GM21576 (cell line): ENCODE measurements around the gene TTPAL.
"Not testable (repeated sequence)": the region's sequence is repeated elsewhere in the genome, so short reads cannot be mapped to it uniquely, and the experiment has no call there.

Experiments used
- ATAC-seq: cut with Tn5 transposase; IDR thresholded peaks from one replicate; pipeline ENCODE4 v1.9.1; 2021; ENCODE audit warnings: mild to moderate bottlenecking, moderate library complexity; ENCODE audit not compliant: unreplicated experiment

TTPAL gene

DNA sequence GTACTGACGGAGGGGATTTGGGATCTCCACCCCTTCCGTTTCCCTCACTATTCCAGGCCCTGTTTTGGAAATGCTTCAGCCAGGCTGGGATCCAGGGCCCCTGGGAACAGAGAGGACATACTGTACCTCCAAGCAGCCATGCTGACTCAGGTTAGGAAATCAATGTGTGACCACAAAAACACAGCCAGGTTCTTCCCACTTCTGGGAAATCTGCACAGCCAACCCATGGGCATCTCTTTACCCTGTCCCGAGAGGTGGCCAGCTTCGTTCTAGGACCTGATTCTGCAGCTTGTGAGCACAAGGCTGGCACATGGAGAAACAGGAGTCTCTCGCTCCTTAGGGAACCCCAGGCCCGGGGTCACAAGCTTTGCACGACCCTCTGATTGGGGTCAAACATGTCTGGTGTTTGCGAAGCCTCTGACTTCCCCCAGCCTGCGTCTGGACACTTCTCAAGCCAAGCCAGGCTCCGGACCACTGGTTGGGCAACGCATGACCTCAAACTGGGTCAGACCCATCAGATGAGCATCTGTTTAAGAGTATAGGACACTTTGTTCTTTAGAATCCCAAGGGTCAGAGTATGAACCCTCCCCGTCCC lies 8.3 kb upstream of the TTPAL start:
- no peak for ATAC-seq

DNA sequence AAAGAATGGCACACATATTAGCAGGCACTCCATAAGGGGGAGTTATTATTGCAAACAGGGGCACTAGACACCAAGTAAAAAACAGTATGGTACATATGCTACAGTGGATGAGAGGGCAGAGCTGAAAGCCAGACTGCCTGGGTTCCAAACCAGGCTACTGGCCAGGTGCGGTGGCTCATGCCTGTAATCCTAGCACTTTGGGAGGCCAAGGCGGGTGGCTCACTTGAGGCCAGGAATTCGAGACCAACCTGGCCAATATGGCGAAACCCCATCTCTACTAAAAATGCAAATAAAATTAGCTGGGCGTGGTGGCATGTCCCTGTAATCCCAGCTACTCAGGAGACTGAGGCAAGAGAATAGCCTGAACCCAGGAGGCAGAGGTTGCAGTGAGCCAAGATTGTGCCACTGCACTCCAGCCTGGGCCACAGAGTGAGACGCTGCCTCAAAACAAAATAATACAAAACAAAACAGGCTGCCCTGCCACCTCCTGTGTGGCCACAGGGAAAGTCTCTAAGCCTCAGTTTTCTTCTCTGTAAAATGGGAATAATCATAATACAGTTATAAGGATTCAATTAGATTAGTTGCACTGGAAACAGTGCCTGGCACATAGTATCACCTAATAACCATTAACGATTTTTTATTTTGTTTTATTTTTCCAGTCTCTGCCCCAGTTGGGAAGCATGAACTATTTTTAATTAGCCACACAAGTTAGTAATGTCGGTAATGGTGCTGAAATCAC lies 7.5 kb upstream of the TTPAL start:
- no peak for ATAC-seq

DNA sequence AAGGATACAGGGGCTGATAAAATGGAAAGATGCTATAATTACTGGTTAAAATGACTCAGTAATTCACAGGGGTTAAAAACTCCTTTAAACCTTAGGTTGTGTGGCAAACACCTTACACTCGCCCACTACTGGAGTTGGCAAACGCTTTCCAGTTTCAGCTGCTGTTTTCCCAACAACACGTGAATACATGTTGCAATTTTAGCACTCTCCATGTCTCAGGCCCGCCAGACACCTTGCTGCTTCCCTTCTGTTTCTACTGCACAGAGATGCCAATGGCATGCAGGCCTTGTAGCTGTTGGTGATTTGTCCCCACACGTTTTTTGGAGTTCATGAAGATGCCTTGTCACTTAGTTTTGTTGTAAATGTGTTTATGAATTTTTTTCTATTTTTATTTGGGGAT lies 5.3 kb upstream of the TTPAL start:
- no peak for ATAC-seq

DNA sequence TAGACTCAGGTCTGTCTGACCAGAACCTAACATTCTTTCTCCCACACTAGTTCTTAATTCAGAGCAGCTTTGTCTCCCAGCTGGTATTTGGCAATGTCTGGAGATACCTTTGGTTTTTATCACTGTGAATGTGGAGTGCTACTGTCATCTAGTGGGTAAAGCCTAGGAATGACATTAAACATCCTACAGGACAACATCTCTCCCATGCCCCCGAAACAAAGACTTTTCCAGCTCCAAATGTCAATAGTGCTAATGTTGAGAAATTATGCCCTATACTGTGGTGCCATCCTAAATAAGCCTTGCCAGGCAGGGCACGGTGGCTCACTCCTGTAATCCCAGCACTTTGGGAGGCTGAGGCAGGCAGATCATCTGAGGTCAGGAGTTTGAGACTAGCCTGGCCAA lies 4.2 kb upstream of the TTPAL start:
- ATAC-seq: no peak

DNA sequence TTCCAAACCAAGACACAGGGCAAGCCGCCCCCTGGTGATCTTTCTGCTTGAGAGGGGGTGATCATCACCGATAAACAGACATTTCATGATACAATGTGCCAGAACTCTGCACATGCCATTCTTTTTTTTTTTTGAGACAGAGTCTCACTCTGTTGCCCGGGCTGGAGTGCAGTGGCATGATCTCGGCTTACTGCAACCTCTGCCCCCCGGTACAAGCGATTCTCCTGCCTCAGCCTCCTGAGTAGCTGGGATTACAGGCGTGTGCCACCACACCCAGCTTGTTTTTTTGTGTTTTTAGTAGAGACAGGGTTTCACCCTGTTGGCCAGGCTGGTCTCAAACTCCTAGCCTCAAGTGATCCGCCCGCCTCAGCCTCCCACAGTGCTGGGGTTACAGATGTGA lies 3.4 kb upstream of the TTPAL start:
- ATAC-seq: not testable (repeated sequence)

DNA sequence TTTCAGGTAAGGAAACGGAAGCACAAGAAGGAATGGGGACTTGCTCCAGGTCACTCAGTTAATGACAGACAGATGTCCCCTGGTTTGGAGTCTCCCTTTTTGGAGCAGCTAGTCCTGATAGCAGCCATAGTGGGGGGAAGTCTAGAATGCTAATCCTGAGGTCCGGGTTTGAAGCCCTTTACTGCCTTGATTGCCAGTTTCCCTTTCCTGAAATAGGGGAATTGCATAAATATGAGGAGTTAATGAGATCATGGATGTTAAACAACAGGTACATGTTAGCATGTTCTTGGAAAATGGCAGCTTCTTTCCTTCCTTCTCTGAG lies 341 bp upstream of the TTPAL start:
- no peak for ATAC-seq

DNA sequence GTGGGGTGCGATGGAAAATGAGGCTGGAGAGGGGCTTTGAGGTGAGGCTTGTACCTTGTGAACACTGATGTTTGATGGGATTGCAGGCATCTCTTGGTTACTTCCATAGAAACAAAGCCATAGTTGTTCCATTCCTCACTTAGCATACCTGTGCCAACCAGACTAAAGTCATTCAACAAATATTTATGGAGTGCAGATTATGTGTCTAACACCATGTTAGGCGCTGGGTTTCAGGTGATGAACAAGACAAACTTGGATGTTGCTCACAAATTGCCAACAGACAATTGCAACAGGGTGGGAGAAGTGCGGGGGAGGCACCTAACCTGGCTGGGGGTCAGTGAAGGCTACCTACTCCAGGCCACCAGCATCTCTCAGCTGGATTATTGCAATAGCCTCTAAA lies 1.5 kb downstream of the TTPAL start:
- no peak for ATAC-seq

DNA sequence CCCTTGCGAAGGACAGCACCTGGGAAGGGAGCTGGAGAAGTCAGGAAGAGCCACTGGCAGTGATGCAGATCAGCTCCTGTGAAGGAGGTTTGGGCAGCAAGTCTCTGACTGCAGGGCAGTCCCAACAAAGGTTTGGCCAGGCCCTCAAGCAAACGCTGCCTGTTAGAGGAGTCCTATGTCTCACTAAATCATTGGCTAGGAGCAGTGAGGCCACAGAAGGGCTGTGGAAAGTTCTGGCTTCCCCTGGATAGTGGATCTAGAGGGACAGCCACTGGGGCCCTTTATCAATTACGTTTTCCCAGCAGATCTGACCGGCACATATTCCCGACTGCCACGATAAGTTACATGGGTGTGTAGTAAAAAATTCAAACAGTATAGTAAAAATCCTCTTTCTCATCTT lies 2.5 kb downstream of the TTPAL start:
- ATAC-seq: no peak

DNA sequence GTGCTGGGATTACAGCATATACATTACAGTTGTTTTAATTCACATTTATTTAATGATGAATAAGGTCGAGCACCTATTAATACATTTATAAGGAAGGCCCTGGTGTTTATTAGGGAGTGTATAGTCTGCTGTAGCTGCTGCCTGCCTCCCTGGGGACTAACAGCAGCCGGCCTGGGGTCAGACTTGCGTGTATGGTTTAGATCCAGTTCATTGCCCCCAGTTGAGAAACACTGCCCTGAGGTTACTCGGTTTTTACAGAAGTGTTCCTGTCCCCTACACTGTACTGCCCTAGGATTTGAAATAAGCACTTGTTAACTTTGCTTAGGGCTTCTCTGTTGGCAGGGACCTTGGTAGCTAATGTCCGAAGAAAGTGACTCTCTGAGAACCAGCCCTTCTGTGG lies 4.0 kb downstream of the TTPAL start:
- no peak for ATAC-seq

DNA sequence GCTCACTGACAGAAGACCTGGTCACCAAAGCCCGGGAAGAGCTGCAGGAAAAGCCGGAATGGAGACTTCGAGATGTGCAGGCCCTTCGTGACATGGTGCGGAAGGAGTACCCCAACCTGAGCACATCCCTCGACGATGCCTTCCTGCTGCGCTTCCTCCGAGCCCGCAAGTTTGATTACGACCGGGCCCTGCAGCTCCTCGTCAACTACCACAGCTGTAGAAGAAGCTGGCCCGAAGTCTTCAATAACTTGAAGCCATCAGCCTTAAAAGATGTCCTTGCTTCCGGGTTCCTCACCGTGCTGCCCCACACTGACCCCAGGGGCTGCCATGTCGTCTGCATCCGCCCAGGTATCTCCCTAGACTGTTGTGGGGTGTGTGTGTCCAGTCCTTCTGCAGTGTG lies 4.4 kb downstream of the TTPAL start:
- no peak for ATAC-seq

DNA sequence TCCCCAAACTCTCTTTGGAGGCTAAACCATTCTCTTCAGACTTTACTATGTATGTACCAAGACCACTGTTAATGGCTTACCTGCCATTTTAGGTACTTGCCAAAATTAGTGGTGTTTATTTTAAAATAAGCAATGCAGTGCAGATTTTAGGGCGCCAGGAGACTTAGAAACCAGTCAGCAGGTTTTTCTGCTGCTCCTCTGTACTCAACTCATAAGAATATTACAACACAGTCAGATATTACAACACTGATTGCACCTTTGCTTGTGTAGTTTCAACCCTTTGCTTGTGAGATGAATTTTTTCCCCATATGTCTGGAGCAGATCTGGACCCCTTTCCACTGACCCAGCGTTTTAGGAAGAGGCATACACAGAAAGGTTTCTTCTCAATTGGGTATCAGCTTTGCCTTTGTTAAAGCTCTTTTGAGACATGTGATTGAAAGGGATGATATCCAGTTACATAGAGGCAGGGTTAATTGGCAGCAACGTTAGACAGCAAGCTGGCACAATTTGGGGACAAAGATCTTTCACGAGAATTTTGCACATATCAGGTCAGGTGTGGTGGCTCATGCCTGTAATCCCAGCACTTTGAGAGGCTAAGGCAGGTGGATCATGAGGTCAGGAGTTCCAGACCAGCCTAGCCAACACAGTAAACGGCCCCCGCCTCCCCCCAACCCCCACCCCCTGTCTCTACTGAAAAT lies 6.2 kb downstream of the TTPAL start:
- no peak for ATAC-seq

DNA sequence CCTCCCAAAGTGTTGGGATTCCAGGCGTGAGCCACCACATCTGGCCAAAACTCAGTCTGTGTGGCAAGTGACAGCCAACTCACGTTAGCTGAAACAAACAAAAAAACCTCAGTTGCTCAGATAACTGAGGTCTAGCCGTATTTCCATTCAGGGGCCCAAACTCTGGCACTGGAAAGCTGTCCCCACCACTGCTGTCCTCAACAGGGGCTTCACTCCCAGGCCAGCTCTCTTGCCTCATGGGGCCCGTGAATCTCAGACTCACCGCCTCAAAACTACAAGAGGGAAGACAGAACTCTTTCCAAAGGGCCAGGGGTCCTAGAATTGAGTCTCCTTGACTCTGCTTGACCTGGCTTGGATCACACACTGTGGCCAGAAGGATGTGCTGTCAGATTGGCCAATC lies 7.4 kb downstream of the TTPAL start:
- no peak for ATAC-seq

DNA sequence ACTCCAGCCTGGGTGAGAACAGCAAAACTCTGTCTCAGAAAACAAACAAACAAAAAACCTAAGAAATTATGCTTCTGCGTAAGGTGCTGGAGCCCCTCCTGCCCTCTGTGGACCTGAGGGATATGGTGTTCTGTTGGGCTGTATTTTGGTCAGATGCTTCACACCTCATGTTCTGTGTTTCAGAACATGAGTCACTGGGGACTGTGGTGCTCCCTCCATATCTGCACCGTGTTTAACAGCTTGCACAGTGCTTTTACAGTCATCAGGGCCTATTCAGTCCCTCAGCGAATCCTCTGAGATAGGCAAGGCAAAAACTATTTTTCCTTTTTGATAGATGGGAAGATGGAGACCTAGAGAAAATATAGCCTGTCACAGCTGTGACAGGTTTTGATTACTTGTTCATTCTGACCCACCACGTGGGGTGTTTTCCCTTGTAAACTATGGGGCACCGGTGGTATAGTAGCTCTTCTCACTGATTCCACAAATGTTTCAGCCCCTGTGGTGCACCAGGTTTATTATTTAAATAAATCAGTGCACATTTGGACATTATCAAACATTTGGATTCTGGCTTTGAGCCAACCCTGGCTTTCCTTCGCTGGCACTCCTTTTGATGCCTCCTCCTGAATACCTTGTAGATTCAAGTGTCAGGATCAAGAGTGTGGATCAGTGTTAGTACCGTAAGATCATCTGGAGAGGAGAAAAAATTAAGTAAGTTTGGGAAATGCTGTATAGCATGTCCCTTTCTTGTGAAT lies 9.6 kb downstream of the TTPAL start:
- ATAC-seq: no peak

DNA sequence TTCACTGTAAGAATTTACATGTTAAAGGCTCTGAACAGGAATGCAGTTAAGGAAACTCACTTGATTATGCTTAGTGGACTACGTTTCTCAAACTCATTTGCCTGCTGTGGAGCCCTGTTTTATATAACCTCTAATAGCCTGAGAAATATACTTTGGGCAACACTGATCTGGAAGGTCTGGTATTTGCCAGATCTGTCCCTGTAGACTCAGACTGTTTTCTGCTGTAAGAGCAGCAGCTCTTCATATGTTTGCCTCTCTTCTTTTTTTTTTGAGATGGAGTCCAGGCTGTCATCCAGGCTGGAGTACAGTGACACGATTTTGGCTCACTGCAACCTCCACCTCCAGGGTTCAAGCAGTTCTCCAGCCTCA lies 10.1 kb downstream of the TTPAL start:
- ATAC-seq: no peak

DNA sequence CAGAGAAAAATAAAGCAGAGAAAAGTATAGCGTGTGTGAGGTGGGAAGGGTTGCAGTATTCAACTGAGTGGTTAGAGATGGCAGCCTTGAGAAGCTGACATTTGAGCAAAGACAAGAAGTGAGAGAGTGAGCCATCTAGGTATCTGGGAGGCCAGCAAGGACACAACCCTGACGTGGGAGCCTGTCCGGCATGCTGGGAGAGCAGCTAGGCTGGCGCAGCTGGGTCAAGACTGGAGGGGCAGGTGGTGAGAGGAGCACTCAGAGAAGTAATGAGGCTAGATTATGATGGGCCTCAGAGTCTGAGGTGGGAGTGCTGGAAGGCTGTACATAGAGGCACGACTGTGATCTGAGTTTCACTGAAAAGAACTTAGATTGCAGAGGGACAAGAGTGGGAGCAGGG lies 12.9 kb downstream of the TTPAL start:
- ATAC-seq: no peak

DNA sequence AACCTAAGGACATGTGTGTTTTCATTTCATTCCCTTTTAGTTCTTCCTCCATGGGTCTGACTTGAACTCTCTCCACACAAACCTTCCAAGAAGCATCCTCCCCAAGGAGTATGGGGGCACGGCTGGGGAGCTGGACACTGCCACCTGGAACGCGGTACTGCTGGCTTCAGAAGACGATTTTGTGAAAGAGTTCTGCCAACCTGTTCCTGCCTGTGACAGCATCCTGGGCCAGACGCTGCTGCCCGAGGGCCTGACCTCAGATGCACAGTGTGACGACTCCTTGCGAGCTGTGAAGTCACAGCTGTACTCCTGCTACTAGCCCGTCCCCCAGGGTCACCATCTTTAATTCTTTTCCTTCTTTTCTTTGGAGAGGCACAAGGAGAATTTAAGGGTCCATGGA lies 13.5 kb downstream of the TTPAL start:
- ATAC-seq: no peak

DNA sequence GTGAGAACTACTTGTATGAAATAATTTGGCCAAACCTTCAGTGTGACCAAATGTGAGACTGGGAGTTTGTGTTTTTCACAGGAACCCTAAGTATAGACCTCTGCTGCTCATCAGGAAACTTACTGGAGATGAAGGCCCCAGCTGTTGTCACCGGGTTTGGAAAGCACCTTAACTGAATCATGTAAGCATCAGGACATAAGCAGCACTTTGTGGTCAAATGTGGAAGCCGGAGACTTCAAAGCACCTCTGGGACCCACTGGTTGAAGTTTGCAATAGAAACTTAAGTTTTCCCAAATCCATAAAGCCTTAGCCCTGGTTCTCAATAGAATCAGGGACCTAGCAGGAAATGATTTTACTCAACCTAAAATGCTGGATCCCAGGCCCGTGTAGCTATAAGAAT lies 14.3 kb downstream of the TTPAL start:
- ATAC-seq: no peak

DNA sequence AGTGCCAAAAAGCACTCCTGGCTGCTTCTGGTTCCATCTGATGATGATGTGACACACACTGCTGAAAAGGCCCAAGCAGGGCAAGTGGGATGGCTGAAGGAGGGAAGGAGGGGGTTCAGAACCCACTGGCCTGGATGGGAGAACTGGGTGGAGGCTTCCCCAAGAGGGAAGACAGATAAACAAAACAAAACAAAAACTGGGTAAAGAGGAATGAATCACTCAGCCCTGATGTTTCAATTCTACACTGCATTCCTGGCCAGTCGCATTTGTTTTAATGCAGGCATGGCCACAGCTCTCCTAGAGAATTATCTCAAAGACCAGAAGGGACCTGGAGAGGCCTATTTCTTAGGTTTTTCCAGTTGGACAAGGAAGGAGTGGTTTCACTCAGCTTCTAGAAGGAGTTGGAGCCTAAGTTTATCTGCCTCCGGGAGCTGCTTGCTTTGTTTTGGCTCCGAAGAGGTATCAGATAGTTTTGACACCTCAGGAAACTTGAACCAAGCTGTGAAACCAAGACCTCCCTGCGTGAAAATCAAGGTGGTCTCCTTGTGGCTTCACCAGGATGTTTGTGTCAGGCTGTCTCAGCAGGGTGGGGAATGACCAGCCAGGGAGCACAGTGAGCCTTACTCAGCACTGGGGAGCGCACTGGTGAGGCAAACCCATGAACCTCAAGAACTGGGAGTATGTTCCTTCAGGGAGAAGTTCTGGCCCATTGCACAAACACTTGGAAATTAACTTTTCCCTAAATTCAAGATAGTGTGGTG lies 16.1 kb downstream of the TTPAL start:
- ATAC-seq: no peak

DNA sequence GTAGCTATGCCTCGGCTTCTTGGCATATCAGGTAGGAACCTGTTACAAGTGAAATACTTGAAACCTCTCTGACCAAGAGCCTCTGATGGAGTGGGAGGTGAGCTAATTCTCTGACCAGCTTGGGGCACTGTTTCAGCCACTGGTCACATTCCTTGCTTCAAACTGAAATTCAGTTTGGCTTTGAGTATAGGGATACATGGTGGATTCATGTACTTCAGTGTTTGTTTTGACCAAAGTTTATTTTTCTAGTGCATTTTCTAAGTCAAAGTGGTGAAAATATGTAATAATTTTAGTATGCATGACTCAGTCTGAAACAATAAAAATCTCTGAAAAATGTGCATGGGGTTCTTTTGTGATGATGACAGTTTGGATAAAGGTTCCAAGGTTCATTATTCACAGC lies 18.6 kb downstream of the TTPAL start:
- no peak for ATAC-seq

DNA sequence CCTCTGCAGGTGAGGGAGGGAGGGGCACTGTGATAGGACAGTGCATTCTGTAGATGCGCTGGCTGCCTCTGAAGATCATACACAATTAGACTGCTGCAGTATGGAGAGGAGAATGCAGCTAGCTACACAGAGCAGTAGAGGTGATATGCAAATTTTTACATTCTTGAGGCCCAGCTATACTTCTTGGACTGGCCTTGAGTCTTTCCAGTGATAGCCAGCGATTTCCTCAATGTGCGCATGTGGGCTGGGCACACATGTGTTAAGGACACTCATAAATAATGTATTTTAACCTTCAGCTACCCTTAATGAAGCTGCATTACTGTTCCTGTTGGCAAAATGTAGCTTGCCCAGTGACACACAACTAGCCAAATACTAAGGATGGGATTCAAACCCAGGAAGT lies 19.0 kb downstream of the TTPAL start:
- no peak for ATAC-seq

DNA sequence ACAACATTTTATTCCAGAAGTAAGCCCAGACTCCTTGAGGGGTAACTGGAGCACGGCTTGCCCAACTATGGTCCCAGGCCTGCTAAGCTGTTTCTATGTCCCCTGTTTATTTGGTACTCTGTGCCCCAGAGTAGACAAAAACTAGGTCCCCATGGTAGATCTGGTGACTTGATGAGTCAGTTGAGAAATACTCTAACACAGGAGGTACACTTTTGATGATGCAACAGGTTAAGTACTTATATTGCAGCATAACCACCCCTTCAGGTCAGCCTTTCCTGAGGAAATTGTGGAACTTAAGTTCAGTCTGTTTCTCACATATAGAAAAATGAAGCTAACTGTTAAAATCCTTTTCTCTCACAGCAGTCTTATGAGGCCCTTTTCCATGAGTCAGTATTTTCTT lies 19.6 kb downstream of the TTPAL start:
- no peak for ATAC-seq
